Hepatocyte (in vitro differentiated cells): ENCODE data around the gene RUNX1.

Experiments used
- CTCF ChIP-seq: fragments of 200-600 bp; sonication (generic); IDR thresholded peaks from 2 replicates; pipeline ENCODE4 v1.5.1; 2016; ENCODE audit warnings: antibody characterized with exemption, mild to moderate bottlenecking; ENCODE audit not compliant: poor library complexity
- EZH2 ChIP-seq: fragments of 200-600 bp; sonication (generic); IDR thresholded peaks from 2 replicates; pipeline ENCODE4 v1.6.1; 2016; ENCODE audit warnings: antibody characterized with exemption, mild to moderate bottlenecking, borderline replicate concordance

GRCh38 chr21:34907461-34908418 is 141.4 kb downstream of the RUNX1 start:
- no peak for TF ChIP-seq CTCF
- TF ChIP-seq EZH2: no peak
